Endodermal cell (in vitro differentiated cells): ENCODE data around the gene RPS24. TPM values are rescaled to one million over a fixed set of nuclear protein-coding genes. Genes with fewer than 3 reads are reported as not detected.

ENCODE experiments used
- DNase-seq: peaks from one replicate; pipeline ENCODE4 v3.0.0-alpha.2; 2017
- H3K27ac ChIP-seq: 2 replicates; pipeline ENCODE4 v1.5.1; 2013; ENCODE audit warnings: mild to moderate bottlenecking, low read depth, low read length, moderate library complexity
- H3K27me3 ChIP-seq: 2 replicates; pipeline ENCODE4 v1.6.1; 2013; ENCODE audit warnings: mild to moderate bottlenecking, low read length, moderate library complexity; ENCODE audit not compliant: insufficient read depth, control insufficient read depth, poor library complexity, severe bottlenecking
- H3K36me3 ChIP-seq: 2 replicates; pipeline ENCODE4 v1.7.0; 2013; ENCODE audit warnings: mild to moderate bottlenecking, low read length, moderate library complexity; ENCODE audit not compliant: control insufficient read depth, insufficient read depth
- H3K4me1 ChIP-seq: one replicate; pipeline ENCODE4 v1.7.0; 2013; ENCODE audit warnings: low read length; ENCODE audit not compliant: control insufficient read depth, insufficient read depth
- H3K4me3 ChIP-seq: 2 replicates; pipeline ENCODE4 v1.5.1; 2013; ENCODE audit warnings: mild to moderate bottlenecking, low read length, moderate library complexity
- H3K9ac ChIP-seq: 2 replicates; pipeline ENCODE4 v1.6.1; 2013; ENCODE audit warnings: mild to moderate bottlenecking, low read length, moderate library complexity; ENCODE audit not compliant: poor library complexity, severe bottlenecking; ENCODE audit errors: extremely low read depth
- H3K9me3 ChIP-seq: 2 replicates; pipeline ENCODE4 v1.6.1; 2013; ENCODE audit warnings: mild to moderate bottlenecking, low read length, moderate library complexity; ENCODE audit not compliant: control insufficient read depth
- H3K27ac Mint-ChIP-seq: 2 replicates; pipeline ENCODE4 v1.8.0; 2020; ENCODE audit warnings: mixed read lengths
- H3K27me3 Mint-ChIP-seq: 2 replicates; pipeline ENCODE4 v1.8.0; 2021; ENCODE audit warnings: mild to moderate bottlenecking, mixed read lengths; ENCODE audit not compliant: insufficient read depth
- H3K36me3 Mint-ChIP-seq: 2 replicates; pipeline ENCODE4 v1.8.0; 2020; ENCODE audit warnings: low read depth, mixed read lengths
- H3K4me1 Mint-ChIP-seq: 2 replicates; pipeline ENCODE4 v1.8.0; 2020; ENCODE audit warnings: mixed read lengths
- H3K4me3 Mint-ChIP-seq: 2 replicates; pipeline ENCODE4 v1.8.0; 2020; ENCODE audit warnings: mild to moderate bottlenecking, moderate library complexity, mixed read lengths
- H3K9me3 Mint-ChIP-seq: 2 replicates; pipeline ENCODE4 v1.8.0; 2020; ENCODE audit warnings: mild to moderate bottlenecking, mixed read lengths
- WGBS, 2 experiments: methylation state at CpG; one replicate each; pipeline versions ENCODE4 v1.1.5 to v1.1.7; 2013; ENCODE audit warnings: missing lambda C conversion rate in 2 of 2, mixed read lengths in 1 of 2; ENCODE audit not compliant: insufficient coverage in 1 of 2, insufficient read length in 1 of 2; 5-methylcytosine and 5-hydroxymethylcytosine counted together
- total RNA-seq, 2 donors: library from RNA; stranded (reverse); fragmentation: NEBNext Ultra II Directional in 1 of 2; extraction: Animal tissue kit (Norgen Biotek cat#: 25700) in 1 of 2; gene quantifications; 2 replicates in 1 of 2; 3 replicates in 1 of 2; pipeline ENCODE4 v1.2.1, GENCODE V29; 2021
- TF ChIP-seq, protein P1 (sequence below): fragments of 200-600 bp; sonication (generic); conservative IDR thresholded peaks from 2 replicates; pipeline ENCODE4 v1.5.0; 2021; ENCODE audit warnings: antibody characterized with exemption, mild to moderate bottlenecking

RPS24 gene
- total RNA-seq, 2 donors from 2014 or later, result 1,695 to 1,720 TPM

DNA sequence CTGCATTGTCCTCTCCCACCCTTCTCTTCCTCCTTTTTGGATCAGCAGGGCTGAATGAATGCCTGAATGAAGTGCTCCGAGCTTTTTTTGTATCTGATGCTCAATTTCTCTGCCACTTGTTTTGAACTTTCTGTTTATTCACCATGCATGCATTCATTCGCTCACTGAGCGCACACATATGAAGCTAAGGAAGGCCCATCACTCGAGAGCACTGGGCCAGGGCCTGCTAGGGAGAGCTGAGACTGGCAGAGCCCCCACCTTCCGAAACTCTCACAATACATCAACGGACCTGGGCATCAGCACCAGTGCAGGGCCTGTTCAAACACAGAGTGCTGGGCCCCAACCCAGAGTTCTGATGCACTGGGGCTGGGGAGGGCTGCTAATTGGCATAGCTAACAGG is 45.7 kb downstream of the RPS24 start:
- Histone ChIP-seq H3K4me1 (no peaks in the 10 kb centered on the region), H3K9ac (no peak overlapping the region), H3K4me3 (no peak overlapping the region), H3K27ac (no peak overlapping the region), H3K36me3 (no peaks in the 10 kb centered on the region), H3K27me3 (no peaks in the 10 kb centered on the region), H3K9me3 (peaks cover 7% of the 10 kb centered on the region)
- Mint-ChIP-seq H3K9me3 (peaks cover 28% of the 10 kb centered on the region), H3K27me3 (peaks cover 6% of the 10 kb centered on the region), H3K27ac (no peak overlapping the region), H3K36me3 (peaks cover 4% of the 10 kb centered on the region), H3K4me1 (no peaks in the 10 kb centered on the region), H3K4me3 (no peak overlapping the region)
- TF ChIP-seq, protein P1, sequence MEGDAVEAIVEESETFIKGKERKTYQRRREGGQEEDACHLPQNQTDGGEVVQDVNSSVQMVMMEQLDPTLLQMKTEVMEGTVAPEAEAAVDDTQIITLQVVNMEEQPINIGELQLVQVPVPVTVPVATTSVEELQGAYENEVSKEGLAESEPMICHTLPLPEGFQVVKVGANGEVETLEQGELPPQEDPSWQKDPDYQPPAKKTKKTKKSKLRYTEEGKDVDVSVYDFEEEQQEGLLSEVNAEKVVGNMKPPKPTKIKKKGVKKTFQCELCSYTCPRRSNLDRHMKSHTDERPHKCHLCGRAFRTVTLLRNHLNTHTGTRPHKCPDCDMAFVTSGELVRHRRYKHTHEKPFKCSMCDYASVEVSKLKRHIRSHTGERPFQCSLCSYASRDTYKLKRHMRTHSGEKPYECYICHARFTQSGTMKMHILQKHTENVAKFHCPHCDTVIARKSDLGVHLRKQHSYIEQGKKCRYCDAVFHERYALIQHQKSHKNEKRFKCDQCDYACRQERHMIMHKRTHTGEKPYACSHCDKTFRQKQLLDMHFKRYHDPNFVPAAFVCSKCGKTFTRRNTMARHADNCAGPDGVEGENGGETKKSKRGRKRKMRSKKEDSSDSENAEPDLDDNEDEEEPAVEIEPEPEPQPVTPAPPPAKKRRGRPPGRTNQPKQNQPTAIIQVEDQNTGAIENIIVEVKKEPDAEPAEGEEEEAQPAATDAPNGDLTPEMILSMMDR, result no peak
- WGBS, 2 experiments, result 90 to 95% methylated on average over 3 to 6 of the region's 6 CpGs
- DNase-seq, result no peak

DNA sequence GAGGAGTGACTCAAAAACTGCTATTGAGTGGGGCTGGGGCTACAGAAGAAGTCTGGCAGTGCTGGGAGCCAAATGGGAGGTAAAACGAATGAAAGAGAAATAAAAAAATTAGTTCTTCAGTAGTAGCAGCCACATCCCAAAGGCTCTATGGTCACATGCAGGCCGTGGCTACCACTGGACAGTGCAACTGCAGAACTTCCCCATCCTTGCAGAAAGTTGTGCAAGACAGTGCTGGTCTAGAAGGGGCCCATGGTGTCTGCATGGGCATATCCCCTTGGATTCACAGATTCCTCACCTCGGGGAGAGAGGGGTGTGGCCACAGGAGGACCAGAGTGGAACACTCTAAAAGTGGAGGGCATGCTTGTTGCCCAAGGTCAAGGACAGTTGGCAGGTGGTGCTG is 47.6 kb downstream of the RPS24 start:
- no peaks in the 10 kb centered on the region for H3K27me3 ChIP-seq
- no peak overlapping the region for H3K27ac ChIP-seq
- H3K9ac ChIP-seq, result no peak overlapping the region
- H3K4me1 Mint-ChIP-seq, result no peaks in the 10 kb centered on the region
- H3K4me3 Mint-ChIP-seq, result no peak overlapping the region
- peaks cover 6% of the 10 kb centered on the region for H3K9me3 ChIP-seq
- DNase-seq, result no peak
- H3K4me1 ChIP-seq, result no peaks in the 10 kb centered on the region
- H3K36me3 ChIP-seq, result no peaks in the 10 kb centered on the region
- no peak overlapping the region for H3K4me3 ChIP-seq
- peaks cover 14% of the 10 kb centered on the region for H3K9me3 Mint-ChIP-seq
- WGBS, 2 experiments, result 70% methylated on average over 2 to 3 of the region's 3 CpGs
- H3K27me3 Mint-ChIP-seq, result peaks cover 6% of the 10 kb centered on the region
- TF ChIP-seq, protein P1, result no peak
- H3K27ac Mint-ChIP-seq, result no peak overlapping the region
- H3K36me3 Mint-ChIP-seq, result no peaks in the 10 kb centered on the region

DNA sequence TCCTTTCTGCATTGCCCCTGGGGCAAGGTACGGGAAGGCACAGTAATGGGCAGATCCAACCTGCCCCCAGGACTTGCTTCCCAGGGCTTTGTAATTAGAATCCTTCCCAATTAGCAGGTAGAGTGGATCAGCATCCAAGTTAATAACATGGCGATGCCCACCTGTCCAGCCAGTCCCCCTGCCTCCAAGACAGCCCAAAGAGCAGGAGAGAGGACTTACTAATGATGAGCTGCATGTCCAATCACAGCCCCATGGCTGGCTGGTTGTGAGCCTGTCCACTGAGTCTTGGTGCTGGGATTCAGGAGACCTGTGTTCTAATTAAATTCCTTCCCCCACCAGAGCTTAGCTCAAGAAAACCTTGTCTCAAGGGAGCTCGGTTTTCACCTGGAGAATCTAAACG is 49.0 kb downstream of the RPS24 start:
- H3K27ac Mint-ChIP-seq, result no peak overlapping the region
- H3K36me3 Mint-ChIP-seq, result no peaks in the 10 kb centered on the region
- no peak overlapping the region for H3K4me3 ChIP-seq
- peaks cover 1% of the 10 kb centered on the region for H3K9me3 ChIP-seq
- TF ChIP-seq, protein P1, result no peak
- no peaks in the 10 kb centered on the region for H3K36me3 ChIP-seq
- H3K9ac ChIP-seq, result no peak overlapping the region
- H3K27ac ChIP-seq, result no peak overlapping the region
- 89 to 90% methylated on average over 2 to 4 of the region's 4 CpGs for WGBS, 2 experiments
- peaks cover 2% of the 10 kb centered on the region for H3K9me3 Mint-ChIP-seq
- no peaks in the 10 kb centered on the region for H3K4me1 Mint-ChIP-seq
- no peak for DNase-seq
- H3K27me3 ChIP-seq, result no peaks in the 10 kb centered on the region
- no peaks in the 10 kb centered on the region for H3K4me1 ChIP-seq
- no peak overlapping the region for H3K4me3 Mint-ChIP-seq
- H3K27me3 Mint-ChIP-seq, result peaks cover 6% of the 10 kb centered on the region

Other genes with a start within 250 kb of the RPS24 start
- 10 to 100 TPM; 79.4 to 83.4 TPM for gene DLG5, start 107.1 kb upstream of the RPS24 start, total RNA-seq
- gene POLR3A, start 4.3 kb upstream of the RPS24 start, total RNA-seq, result 10 to 100 TPM; 28.2 to 28.6 TPM